Stimulated activated CD8-positive, alpha-beta memory T cell treated with anti-CD3 and anti-CD28 coated beads, Interleukin-15, amount 100 ng/mL, for 48 hours (primary cell): ENCODE results near the gene ST3GAL2.
"Not testable (repeated sequence)": the region's sequence is repeated elsewhere in the genome, so short reads cannot be mapped to it uniquely, and the experiment has no call there.

Experiments used
- DNase-seq, 2 donors: peaks; one replicate each; pipeline ENCODE4 v3.0.0-alpha.2; 2020; ENCODE audit warnings: low read depth in 2 of 2

ST3GAL2 gene

GRCh38 chr16:70467608-70468007 is 28.7 kb upstream of the ST3GAL2 start:
- no peak for DNase-seq

- DNase-seq = no peak
Measured at GRCh38 chr16:70467113-70467512, 28.2 kb upstream of the ST3GAL2 start.

DNA sequence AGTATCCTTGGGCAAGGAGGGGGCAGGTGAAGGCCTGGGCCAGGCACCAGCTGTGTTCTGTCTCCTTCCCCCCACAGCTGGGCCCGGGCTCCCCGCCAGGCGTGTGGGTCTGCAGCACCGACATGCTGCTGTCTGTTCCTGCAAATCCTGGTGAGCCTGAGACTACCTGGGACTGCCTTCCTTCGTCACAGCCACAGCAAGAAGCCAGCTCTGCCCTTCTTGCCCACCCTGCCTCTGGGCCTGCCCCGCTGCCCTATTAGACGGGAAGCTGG is 27.8 kb upstream of the ST3GAL2 start:
- no peak for DNase-seq

DNA sequence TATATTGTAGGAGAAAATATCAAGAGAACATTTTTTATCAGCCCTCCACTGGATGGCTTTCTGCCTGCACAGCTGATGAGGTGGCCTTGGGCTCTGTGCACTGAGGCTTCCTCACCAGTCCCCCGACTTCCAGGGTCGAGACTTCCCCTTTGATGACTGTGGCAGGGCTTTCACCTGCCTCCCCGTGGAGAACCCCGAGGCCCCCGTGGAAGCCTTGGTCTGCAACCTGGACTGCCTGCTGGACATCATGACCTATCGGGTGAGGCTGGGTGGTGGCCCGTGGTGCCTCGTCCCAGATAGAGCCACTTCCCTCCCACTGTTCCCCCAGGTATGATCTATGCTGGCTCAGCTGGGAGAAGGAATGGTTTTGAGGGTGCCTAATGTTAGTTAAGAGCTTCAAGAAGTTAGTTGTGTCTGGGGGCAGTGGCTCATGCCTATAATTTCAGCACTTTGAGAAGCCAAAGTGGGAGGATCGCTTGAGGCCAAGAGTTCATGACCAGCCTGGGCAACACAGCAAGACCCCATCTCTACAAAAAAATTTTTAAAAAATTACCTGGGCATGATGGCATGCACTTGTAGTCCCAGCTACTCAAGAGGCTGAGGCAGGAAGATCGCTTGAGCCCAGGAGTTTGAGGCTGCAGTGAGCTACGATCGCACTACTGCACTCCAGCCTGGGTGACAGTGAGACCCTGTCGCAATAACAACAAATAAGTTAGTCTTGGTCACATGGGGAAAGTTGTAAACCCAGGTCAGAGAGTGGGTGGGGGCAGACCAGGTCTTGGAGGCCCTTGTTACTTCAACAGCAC is 27.3 kb upstream of the ST3GAL2 start:
- DNase-seq = no peak

- no peak for DNase-seq
Measured at GRCh38 chr16:70463235-70463634, 24.3 kb upstream of the ST3GAL2 start.

GRCh38 chr16:70460737-70461261 is 21.9 kb upstream of the ST3GAL2 start:
- no peak for DNase-seq

- DNase-seq = no peak
Measured at GRCh38 chr16:70457446-70458166, 18.7 kb upstream of the ST3GAL2 start.

GRCh38 chr16:70455910-70456309 is 17.0 kb upstream of the ST3GAL2 start:
- DNase-seq = no peak

- DNase-seq = peak; percentile 34 to 46
Measured at GRCh38 chr16:70454222-70455034, 15.5 kb upstream of the ST3GAL2 start, which contains the start of gene FCSK. Gene FCSK, plus strand, starts transcription at chr16:70454595. Its CDS starts 8,596 bp downstream, at chr16:70463191.

- DNase-seq = no peak
Measured at GRCh38 chr16:70453892-70454221, 15.0 kb upstream of the ST3GAL2 start.

DNA sequence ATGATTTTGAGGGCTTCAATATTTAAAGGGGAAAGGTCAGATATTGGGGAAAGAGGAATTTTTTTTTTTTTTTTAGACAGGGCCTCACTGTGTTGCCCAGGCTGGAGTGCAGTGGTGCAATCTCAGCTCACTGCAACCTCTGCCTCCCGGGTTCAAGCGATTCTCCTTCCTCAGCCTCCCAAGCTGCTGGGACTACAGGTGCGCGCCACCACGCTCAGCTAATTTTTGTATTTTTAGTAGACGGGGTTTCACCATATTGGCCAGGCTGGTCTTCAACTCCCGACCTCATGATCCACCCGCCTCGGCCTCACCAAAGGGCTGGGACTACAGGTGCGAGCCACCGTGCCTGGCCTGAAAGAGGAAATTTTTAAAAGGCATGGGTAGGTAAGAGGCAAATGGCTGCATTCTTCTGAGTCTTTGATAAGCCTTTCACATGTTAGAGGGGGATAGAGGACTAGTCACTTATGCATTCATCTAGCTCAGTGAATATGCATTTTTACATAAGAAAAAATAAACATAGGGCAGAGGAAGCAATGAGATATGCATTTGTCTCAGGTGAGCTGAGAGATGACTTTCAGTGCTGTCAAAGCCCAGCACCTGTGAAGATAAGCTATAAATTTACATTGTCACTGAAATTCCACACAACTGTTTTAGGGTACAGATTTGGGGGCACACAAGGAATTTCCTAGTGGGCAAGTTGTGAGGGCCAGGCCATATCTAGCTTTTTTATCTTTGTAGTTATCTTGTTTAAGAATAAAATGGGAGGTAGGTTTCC is 14.4 kb upstream of the ST3GAL2 start:
- no peak for DNase-seq

DNA sequence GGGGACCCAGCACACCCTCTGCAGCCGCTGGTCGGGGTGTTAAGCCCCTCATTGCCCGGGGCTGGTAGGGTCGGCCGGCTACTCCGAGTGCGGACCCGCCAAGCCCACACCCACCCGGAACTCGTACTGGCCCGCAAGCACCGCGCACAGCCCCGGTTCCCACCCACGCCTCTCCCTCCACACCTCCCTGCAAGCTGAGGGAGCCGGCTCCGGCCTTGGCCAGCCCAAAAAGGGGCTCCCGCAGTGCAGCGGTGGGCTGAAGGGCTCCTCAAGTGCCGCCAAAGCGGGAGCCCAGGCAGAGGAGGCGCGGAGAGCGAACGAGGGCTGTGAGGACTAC is 12.1 kb upstream of the ST3GAL2 start:
- DNase-seq = not testable (repeated sequence)

- DNase-seq = not testable (repeated sequence)
Measured at GRCh38 chr16:70450142-70451003, 11.5 kb upstream of the ST3GAL2 start.

DNA sequence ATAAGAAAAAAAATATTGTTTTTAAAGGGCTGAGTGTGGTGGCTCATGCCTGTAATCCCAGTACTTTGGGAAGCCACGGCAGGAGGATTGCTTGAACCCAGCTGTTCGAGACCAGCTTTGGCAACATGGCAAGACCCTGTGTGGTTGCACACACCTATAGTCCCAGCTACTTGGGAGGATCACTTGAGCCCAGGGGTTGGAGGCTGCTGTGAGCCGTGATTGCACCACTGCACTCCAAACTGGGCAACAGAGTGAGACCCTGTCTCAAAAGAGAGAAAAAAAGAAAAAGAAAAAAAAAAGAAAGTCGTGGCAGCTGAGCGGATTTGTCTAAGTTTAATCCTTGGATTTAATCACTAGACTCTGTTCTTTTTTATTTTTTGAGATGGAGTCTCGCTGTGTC is 9.2 kb upstream of the ST3GAL2 start:
- no peak for DNase-seq

GRCh38 chr16:70444249-70445063 is 5.6 kb upstream of the ST3GAL2 start:
- DNase-seq = no peak

DNA sequence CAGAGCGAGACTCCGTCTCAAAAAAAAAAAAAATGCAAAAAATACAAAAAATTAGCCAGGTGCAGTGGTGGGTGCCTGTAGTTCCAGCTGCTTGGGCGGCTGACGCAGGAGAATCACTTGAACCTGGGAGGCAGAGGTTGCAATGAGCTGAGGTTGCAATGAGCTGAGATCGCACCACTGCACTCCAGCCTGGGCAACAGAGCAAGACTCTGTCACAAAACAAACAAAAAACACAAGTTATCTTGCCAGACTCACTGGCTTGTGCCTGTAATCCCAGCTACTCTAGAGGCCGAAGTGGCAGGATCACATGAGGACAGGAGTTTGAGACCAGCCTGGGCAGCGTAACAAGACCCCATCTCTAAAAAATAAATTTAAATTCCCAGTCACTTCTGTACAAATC is 3.4 kb upstream of the ST3GAL2 start:
- DNase-seq = no peak

GRCh38 chr16:70441406-70441990 is 2.6 kb upstream of the ST3GAL2 start:
- DNase-seq = no peak

DNA sequence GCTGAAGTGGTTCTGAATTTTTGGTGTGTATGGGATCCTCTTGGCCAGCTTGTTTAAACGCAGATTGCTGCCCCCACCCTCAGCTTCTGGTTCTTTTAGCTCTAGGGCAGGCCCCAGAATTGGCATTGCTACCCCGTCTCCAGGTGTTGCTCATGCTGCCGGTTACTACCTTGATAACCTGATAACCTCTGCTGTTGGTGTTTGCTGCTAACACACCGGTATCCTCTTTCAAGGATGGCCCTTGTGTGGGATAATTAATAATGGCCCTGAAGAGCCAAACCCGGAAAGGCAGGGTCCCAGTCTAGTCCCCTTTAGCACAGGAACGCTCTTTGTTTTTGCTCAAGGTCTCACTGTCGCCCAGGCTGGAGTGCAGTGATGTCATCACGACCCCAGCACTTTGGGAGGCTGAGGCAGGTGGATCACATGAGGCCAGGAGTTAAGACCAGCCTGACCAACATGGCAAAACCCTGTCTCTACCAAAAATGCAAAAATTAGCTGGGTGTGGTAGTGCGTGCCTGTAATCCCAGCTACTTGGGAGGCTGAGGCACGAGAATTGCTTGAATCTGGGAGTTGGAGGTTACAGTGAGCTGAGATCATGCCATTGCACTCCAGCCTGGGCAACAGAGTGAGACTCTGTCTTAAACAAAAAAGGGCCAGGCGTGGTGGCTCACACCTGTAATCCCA is 1.3 kb upstream of the ST3GAL2 start:
- no peak for DNase-seq

DNA sequence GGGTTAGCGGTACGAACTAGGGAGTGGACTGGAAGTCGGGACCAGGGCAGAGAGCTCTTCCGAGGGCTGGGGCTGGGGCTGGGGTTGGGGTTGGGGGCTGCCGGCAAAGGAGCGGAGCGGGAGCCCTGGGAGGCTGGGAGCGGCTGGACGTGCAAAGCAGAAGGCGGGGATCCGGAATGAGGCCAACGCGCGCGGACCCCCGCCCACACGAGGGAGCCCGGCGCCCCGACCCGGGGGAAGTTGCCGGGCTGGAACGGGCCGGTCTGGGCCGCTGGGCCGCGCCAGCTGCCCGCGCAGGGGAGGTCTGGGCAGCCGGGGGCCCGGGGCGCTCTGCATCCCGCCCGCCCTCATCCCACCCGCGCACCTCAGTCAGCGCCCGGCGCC is 323 bp downstream of the ST3GAL2 start:
- no peak for DNase-seq
